Measurements from ENCODE around the gene SRRM4.

Gene SRRM4

GRCh38 chr12:119181202-119181601 lies 199.9 kb downstream of the SRRM4 start:
- Mint-ChIP-seq H3K27me3 (ENCODE audit: low read depth, poor library complexity) (peaks cover 5% of the 10 kb centered on the region), H3K4me3 (no peak overlapping the region), H3K36me3 (ENCODE audit: low read depth) (no peaks in the 10 kb centered on the region), H3K9me3 (no peaks in the 10 kb centered on the region), H3K4me1 (peaks cover 53% of the 10 kb centered on the region), H3K27ac (no peak overlapping the region)
- DNase-seq = no peak
- TF ChIP-seq CTCF (IDR thresholded peaks at IDR 0.05) = no peak

GRCh38 chr12:119181944-119182343 lies 200.6 kb downstream of the SRRM4 start:
- Mint-ChIP-seq H3K4me3 (no peak overlapping the region), H3K4me1 (peaks cover 45% of the 10 kb centered on the region), H3K27ac (no peak overlapping the region), H3K27me3 (ENCODE audit: low read depth, poor library complexity) (peaks cover 5% of the 10 kb centered on the region), H3K9me3 (no peaks in the 10 kb centered on the region), H3K36me3 (ENCODE audit: low read depth) (no peaks in the 10 kb centered on the region)
- no peak for DNase-seq
- no peak for TF ChIP-seq CTCF (IDR thresholded peaks at IDR 0.05)

GRCh38 chr12:119182701-119183493 lies 201.6 kb downstream of the SRRM4 start:
- Mint-ChIP-seq H3K4me3 (no peak overlapping the region), H3K9me3 (no peaks in the 10 kb centered on the region), H3K36me3 (ENCODE audit: low read depth) (no peaks in the 10 kb centered on the region)

GRCh38 chr12:119183942-119184695 lies 202.8 kb downstream of the SRRM4 start:
- Mint-ChIP-seq H3K36me3 (ENCODE audit: low read depth) (peaks cover 3% of the 10 kb centered on the region), H3K27me3 (ENCODE audit: low read depth, poor library complexity) (no peaks in the 10 kb centered on the region), H3K4me3 (no peak overlapping the region), H3K27ac (no peak overlapping the region), H3K9me3 (peaks cover 3% of the 10 kb centered on the region), H3K4me1 (peaks cover 39% of the 10 kb centered on the region)
- DNase-seq = no peak
- no peak for TF ChIP-seq CTCF (IDR thresholded peaks at IDR 0.05)

More at GRCh38 chr12:119182701-119183493, 201.6 kb downstream of the SRRM4 start:
- peak overlapping the region; percentile 82 for H3K27ac Mint-ChIP-seq
- H3K27me3 Mint-ChIP-seq (ENCODE audit: low read depth, poor library complexity) = peaks cover 3% of the 10 kb centered on the region
- no peak for DNase-seq
- peaks cover 42% of the 10 kb centered on the region for H3K4me1 Mint-ChIP-seq
- no peak for TF ChIP-seq CTCF (IDR thresholded peaks at IDR 0.05)

GRCh38 chr12:119195256-119195655 lies 213.9 kb downstream of the SRRM4 start:
- no peak for DNase-seq
- TF ChIP-seq CTCF (IDR thresholded peaks at IDR 0.05) = no peak

More at GRCh38 chr12:119195256-119195655, 213.9 kb downstream of the SRRM4 start:
- Mint-ChIP-seq H3K27ac (no peak overlapping the region), H3K36me3 (ENCODE audit: low read depth) (no peaks in the 10 kb centered on the region), H3K4me3 (no peak overlapping the region), H3K27me3 (ENCODE audit: low read depth, poor library complexity) (peaks cover 7% of the 10 kb centered on the region), H3K4me1 (no peaks in the 10 kb centered on the region), H3K9me3 (no peaks in the 10 kb centered on the region)
